Naive thymus-derived CD8-positive, alpha-beta T cell (primary cell): ENCODE measurements around the gene TMEM51. TPM values are rescaled to one million over a fixed set of nuclear protein-coding genes. Genes with fewer than 3 reads are reported as not detected.

Experiments used
- ATAC-seq, 2 donors: fragments of 150-1000 bp; cut with Tn5 transposase in 1 of 2; sonication (Bioruptor Pico), chemical (Tn5 transposase) in 1 of 2; 1 replicate in 1 of 2; 2 replicates in 1 of 2; pipeline ENCODE4 v1.10.0; 2021; ENCODE audit warnings: mild to moderate bottlenecking in 2 of 2, moderate library complexity in 2 of 2
- POLR2A ChIA-PET: fragments of 350-600 bp; sonication (Branson Sonifier 250); formaldehyde crosslinking; loops from one replicate; lab custom pipeline; 2021; ENCODE audit warnings: antibody characterized with exemption; lab: Charles Lee
- DNase-seq, 10 donors: peaks; one replicate each; pipeline versions ENCODE4 v3.0.0 to v3.0.0-alpha.2; 2020 to 2022
- H3K27ac Mint-ChIP-seq, 10 donors: one replicate each; pipeline ENCODE4 v1.8.0; 2020 to 2022; ENCODE audit warnings: mild to moderate bottlenecking in 10 of 10, mixed read lengths in 10 of 10, moderate library complexity in 4 of 10, inconsistent platforms in 1 of 10
- H3K27me3 Mint-ChIP-seq, 5 donors: one replicate each; pipeline ENCODE4 v1.8.0; 2021 to 2022; ENCODE audit warnings: mixed read lengths in 5 of 5
- H3K36me3 Mint-ChIP-seq, 3 donors: one replicate each; pipeline ENCODE4 v1.8.0; 2020 to 2022; ENCODE audit warnings: mixed read lengths in 3 of 3, mild to moderate bottlenecking in 2 of 3, inconsistent platforms in 1 of 3
- H3K4me1 Mint-ChIP-seq, 4 donors: one replicate each; pipeline ENCODE4 v1.8.0; 2021 to 2022; ENCODE audit warnings: mixed read lengths in 4 of 4
- H3K4me3 Mint-ChIP-seq, 10 donors: one replicate each; pipeline ENCODE4 v1.8.0; 2020 to 2022; ENCODE audit warnings: mild to moderate bottlenecking in 10 of 10, mixed read lengths in 10 of 10, moderate library complexity in 6 of 10, inconsistent platforms in 1 of 10
- H3K9me3 Mint-ChIP-seq, 9 donors: one replicate each; pipeline ENCODE4 v1.8.0; 2020 to 2022; ENCODE audit warnings: mixed read lengths in 9 of 9, mild to moderate bottlenecking in 3 of 9, inconsistent platforms in 1 of 9, moderate library complexity in 1 of 9
- polyA plus RNA-seq, 3 donors: library from polyadenylated mRNA; unstranded; fragments of 300-500 nt; fragmentation: Illumina TruSeq; gene quantifications; one replicate each; pipeline ENCODE4 v1.2.3, GENCODE V29; 2021
- total RNA-seq, 8 experiments: library from RNA in 2 of 8; stranded (reverse) in 2 of 8; gene quantifications; one replicate each; pipeline ENCODE4 v1.2.3 and lab custom pipeline; 2021 to 2026

TMEM51 gene
- total and polyA plus RNA-seq, 5 experiments from 2014 or later, result not detected

DNA sequence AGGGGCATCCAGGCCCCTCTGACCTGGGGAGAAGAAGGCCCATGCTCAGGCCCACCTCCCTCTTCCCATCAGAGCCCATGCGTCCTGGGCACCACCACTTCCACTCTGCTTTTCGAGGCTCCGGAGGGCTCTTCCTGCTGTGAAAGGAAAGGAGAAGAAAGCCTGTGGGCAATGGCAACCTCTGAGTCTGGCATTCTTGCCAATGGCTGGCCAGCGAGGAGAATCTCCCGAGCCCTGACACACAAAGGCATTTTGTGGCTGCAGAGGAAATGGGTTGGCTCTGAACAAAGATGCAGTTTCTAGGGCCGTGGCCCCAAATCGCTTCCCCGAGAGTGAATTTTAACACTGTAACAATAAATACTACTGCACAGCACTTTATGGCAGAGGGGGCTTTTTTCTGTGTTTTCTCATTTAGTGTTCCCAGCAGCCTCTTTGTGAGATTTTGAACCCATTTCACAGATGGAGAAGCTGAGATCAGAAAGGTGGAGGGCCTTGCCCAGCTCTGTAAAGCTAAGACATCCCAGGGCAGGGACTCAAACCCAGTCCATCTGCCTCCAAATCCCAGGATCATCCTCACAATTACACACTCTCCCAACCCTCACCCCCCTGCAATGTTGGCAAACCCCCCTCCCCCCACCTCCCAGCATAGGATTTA lies 35.7 kb upstream of the TMEM51 start:
- Mint-ChIP-seq H3K9me3 (no peaks in the 10 kb centered on the region), H3K27ac (no peak overlapping the region), H3K4me3 (no peak overlapping the region), H3K36me3 (no peaks in the 10 kb centered on the region), H3K27me3 (peaks cover 2 to 22% (median 9%) of the 10 kb centered on the region in 5 donors), H3K4me1 (no peaks in the 10 kb centered on the region)
- POLR2A ChIA-PET, result no interaction called here
- DNase-seq (no peak), ATAC-seq (no peak)

DNA sequence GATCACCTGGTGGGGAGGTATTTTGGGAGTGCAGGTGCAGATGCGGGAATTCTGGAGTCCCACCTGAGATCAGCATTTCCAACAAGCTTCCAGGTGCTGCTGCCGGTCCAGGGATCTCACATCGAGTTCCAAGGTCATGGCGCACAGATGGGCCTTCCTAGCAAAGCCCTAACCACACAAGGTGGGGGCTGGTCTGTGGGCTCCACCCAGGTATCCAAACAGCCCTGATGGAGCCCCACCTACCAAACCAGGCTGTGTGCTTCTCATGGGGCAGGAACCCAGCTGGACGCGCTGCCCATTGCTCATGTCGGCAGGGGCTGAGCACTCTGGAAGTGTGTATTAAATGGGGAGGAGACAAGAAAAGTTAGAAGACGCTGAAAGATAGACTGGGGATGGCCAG lies 35.0 kb upstream of the TMEM51 start:
- Mint-ChIP-seq H3K36me3 (no peaks in the 10 kb centered on the region), H3K27ac (peak overlapping the region in 1 of 10 donors; percentile 44), H3K4me1 (no peaks in the 10 kb centered on the region), H3K27me3 (peaks cover 2 to 22% (median 9%) of the 10 kb centered on the region in 5 donors), H3K4me3 (no peak overlapping the region), H3K9me3 (no peaks in the 10 kb centered on the region)
- POLR2A ChIA-PET, result no interaction called here
- DNase-seq, result no peak
- ATAC-seq, result no peak

DNA sequence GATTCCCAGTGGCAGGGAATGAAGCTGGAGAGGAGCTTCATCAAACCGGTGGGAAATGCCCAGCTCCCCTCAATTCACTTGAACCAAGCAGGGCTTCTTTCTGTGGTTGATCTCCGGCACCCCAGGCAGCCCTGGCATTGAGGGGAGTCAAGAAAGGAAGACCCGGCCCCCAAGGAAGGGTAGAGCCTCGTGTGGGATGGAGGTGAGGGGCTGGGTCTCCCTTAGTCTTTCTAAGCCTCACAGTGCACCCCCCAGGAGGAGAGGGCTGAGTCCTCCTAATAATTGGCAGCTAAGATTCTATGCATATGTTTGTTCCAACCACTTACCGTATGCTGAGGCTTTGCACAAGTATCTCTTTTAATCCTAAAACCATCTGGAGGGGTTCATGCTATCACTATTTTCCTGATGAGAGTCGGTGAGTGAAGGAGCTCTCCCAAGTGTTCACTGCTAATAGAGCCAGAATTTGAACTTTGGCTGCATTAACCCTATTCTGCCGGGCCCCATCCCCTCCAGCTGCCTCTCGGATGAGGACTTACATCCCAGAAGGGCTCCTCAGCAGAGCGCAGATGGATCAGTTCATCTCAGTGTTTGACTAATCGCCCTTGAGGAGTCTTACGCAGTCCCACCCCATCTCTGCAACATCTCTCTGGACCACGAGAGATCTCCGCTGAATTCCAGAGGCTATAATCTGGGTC lies 33.1 kb upstream of the TMEM51 start:
- no peak for ATAC-seq
- Mint-ChIP-seq H3K36me3 (no peaks in the 10 kb centered on the region), H3K4me3 (no peak overlapping the region), H3K27ac (no peak overlapping the region), H3K9me3 (no peaks in the 10 kb centered on the region), H3K4me1 (no peaks in the 10 kb centered on the region), H3K27me3 (peaks cover 0 to 16% (median 5%) of the 10 kb centered on the region in 5 donors)
- POLR2A ChIA-PET, result no interaction called here
- no peak for DNase-seq

DNA sequence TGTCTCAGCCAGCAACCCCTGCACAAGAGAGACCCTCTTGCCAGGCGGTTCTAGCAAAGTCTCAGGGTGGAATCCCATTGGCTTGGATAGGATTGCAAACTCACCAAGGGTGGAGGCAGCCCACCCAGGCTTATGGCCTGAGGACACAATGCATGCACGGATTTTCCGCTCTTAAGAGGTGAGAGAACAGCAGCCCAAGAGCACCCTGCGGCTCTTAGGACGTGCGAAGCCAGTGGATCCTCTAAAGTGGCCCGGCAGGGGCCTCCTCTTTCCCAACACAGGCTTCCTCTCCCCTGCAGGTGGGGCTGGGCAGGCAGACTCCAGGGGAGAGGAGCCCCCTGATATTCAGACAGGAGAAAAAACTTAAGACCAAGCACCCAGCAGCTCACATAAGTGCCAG lies 31.2 kb upstream of the TMEM51 start:
- H3K27ac Mint-ChIP-seq, result no peak overlapping the region
- no peak overlapping the region for H3K4me3 Mint-ChIP-seq
- no peak for ATAC-seq
- H3K4me1 Mint-ChIP-seq, result no peaks in the 10 kb centered on the region
- H3K9me3 Mint-ChIP-seq, result no peaks in the 10 kb centered on the region
- H3K27me3 Mint-ChIP-seq, result peaks cover 0 to 13% (median 5%) of the 10 kb centered on the region in 5 donors
- H3K36me3 Mint-ChIP-seq, result no peaks in the 10 kb centered on the region
- DNase-seq, result no peak
- POLR2A ChIA-PET, result no interaction called here

DNA sequence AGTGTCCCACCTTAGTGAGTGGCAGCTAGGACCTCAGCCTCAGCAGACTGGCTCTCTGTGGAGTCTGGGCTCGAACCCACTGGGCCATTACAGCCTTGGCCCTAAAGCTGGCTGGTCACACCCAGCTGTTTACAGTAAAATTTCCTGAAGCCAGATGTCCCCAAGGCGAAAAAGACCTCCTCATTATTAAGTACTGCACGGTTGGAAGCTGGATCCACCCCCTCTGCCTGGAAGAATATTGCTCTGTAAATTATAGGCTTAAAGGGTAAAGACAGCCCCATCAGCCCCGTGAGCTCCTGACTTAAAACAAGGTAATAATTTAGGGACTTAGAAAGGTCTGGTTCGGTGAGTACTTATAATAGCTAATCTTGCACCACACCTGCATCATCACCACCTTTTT lies 30.3 kb upstream of the TMEM51 start:
- H3K4me3 Mint-ChIP-seq, result no peak overlapping the region
- no peaks in the 10 kb centered on the region for H3K4me1 Mint-ChIP-seq
- H3K27ac Mint-ChIP-seq, result no peak overlapping the region
- DNase-seq (no peak), ATAC-seq (no peak)
- no peaks in the 10 kb centered on the region for H3K9me3 Mint-ChIP-seq
- H3K36me3 Mint-ChIP-seq, result no peaks in the 10 kb centered on the region
- peaks cover 0 to 13% (median 5%) of the 10 kb centered on the region in 5 donors for H3K27me3 Mint-ChIP-seq
- POLR2A ChIA-PET, result no interaction called here

DNA sequence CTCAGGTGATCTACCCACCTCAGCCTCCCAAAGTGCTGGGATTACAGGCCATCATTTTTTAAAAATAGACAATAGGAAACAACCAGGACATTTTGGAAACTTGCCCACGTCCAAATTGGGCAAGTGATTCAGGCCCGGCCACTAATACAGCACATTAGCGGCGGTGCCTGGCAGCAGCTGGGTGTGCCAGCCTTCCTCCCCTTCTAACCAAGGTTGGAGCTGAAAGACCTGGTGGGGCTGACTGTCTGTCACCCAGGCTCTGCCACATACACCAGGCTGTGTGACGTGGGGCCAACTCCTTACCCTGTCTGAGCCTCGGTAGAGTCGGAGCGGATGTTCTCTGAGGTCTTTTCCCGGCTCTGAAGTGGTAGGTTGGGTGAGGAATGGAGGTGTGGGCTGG lies 29.6 kb upstream of the TMEM51 start:
- H3K36me3 Mint-ChIP-seq, result no peaks in the 10 kb centered on the region
- H3K4me3 Mint-ChIP-seq, result no peak overlapping the region
- H3K4me1 Mint-ChIP-seq, result no peaks in the 10 kb centered on the region
- POLR2A ChIA-PET, result no interaction called here
- ATAC-seq (no peak), DNase-seq (no peak)
- no peaks in the 10 kb centered on the region for H3K9me3 Mint-ChIP-seq
- no peak overlapping the region for H3K27ac Mint-ChIP-seq
- peaks cover 0 to 8% (median 5%) of the 10 kb centered on the region in 5 donors for H3K27me3 Mint-ChIP-seq

DNA sequence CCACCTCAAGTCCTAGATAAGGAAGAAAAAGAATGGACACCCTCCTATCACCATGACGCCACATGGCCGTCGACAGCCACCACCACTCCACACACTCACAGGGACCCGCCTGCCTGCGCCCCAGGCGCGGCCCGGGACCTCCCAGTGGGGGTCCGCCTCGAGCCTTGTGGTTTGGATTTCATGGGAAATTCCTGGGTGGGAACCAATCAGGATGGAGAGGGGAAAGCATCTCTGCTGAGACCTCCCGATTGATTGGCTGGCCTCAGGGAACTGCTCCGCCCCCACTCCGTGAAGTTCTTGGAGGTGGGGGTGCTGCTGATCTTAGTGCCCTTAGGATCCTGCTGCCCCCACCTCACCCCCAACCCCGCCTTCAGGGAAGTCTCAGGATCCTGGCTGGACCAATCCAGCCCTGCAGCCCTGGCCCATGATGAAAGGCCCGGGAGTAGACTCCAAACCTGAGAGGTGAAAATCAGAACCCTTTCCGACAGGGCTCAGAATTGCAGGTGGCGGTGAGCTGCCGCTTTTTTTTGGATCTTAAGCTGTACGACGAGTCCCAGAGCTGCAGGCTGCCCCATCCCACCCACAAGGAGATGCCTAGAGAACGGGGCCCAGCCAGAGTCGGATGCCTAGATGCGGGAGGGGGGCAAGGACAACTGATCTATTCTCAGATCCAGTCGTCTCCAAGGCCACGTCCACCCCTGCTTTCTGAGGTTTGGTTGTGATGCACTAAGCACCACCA lies 29.0 kb upstream of the TMEM51 start:
- H3K27ac Mint-ChIP-seq, result no peak overlapping the region
- ATAC-seq (no peak), DNase-seq (no peak)
- POLR2A ChIA-PET, result no interaction called here
- no peaks in the 10 kb centered on the region for H3K9me3 Mint-ChIP-seq
- H3K27me3 Mint-ChIP-seq, result peaks cover 0 to 6% (median 2%) of the 10 kb centered on the region in 5 donors
- H3K4me1 Mint-ChIP-seq, result no peaks in the 10 kb centered on the region
- H3K4me3 Mint-ChIP-seq, result no peak overlapping the region
- no peaks in the 10 kb centered on the region for H3K36me3 Mint-ChIP-seq

DNA sequence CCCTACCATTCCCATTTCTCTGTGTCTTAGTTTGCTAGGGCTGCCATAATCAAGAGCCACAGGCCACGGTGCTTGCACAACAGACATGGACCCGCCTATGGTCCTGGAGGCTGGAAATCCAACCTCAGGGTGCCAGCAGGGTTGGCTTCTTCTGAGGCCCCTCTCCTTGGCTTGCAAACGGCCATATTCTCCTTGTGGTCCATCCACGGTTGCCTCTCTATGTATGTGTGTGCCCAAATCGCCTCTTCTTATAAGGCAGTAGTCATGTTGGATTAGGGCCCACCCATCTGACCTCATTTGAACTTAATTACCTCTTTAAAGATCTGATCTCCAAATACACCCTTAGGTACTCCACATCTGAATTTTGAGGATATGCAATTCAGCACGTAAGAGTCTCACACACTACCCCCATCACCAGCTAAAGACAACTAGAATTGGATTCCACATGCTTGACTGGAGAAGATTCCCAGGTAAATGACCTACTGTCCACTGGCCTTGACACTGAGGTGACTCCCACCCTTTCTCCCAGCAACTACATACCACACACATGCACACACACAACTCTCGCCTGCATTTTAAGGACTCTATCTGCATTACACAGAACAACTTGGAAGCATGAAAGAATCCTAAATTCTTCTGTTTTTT lies 28.3 kb upstream of the TMEM51 start:
- H3K27ac Mint-ChIP-seq, result no peak overlapping the region
- ATAC-seq (no peak), DNase-seq (no peak)
- no peaks in the 10 kb centered on the region for H3K36me3 Mint-ChIP-seq
- peaks cover 0 to 6% (median 2%) of the 10 kb centered on the region in 5 donors for H3K27me3 Mint-ChIP-seq
- H3K4me1 Mint-ChIP-seq, result no peaks in the 10 kb centered on the region
- H3K9me3 Mint-ChIP-seq, result peaks cover 0 to 2% (median 0%) of the 10 kb centered on the region in 9 donors
- POLR2A ChIA-PET, result no interaction called here
- H3K4me3 Mint-ChIP-seq, result no peak overlapping the region

DNA sequence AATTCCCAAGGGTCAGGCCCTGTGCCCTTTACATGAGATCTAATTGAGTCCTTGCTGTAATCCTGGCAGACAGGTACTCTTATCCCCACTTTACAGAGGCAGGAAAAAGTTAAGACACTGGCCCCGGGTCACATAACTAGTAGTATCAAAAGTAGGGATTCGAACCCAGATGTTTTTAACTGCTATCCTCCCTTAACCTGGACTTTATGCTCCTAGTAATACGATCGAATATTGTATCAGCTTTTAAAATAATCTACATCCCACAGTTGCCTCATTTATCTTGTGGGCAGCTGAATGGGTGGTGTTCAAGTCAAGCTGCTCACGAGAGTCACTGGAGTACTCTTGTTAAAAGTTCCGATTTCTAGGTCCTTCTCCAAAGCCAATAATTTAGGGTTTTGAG lies 25.5 kb upstream of the TMEM51 start:
- H3K36me3 Mint-ChIP-seq, result no peaks in the 10 kb centered on the region

DNA sequence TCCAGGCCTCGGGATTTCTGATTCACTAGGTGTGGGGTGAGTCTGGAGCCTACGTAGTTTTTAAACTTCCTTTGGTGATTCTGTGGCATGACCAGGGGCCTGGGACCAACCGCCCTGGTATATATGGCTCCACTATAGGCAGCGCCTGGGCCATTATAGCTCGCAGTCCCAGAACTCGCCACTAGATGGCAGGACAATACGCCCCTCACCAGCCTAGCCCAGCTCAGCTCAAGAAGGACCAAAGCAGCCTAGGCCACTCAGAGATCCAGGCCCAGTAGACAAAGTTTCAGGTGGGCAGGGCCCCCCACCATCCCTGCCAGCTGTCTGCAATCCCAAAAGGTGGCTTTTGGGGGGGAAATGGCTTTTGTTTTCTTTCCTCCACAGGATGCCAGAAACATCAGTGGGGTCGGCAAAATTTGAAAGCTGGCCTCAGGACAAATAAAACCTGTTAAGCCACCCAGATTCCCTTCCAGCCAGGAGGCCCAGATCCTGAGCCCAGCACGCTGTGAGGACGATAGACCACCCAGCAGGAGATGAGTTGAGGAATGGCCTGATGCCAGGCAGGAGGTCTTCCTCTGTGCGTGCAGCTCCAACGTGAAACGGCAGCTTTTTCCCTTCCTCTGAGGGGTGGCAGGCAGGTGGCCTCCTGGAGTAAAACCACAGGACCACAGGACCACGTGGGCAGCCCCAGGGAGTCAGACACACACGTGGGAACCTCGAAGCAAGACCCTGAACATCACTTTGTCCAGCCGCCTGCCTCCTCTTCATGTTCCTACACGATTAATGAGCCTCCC lies 24.8 kb upstream of the TMEM51 start:
- ATAC-seq, result peak; percentile 71 to 73
- DNase-seq, result peak; percentile 22 to 70 (median 53)
- Mint-ChIP-seq H3K9me3 (peaks cover 0 to 2% (median 0%) of the 10 kb centered on the region in 9 donors), H3K27ac (no peak overlapping the region), H3K36me3 (no peaks in the 10 kb centered on the region), H3K4me3 (no peak overlapping the region), H3K4me1 (no peaks in the 10 kb centered on the region), H3K27me3 (peaks cover 5 to 16% (median 12%) of the 10 kb centered on the region in 5 donors)
- POLR2A ChIA-PET, result interaction anchor here (0.5 kb wide), 1 partner anchor 1273 kb away, joined by 3 read pairs; no protein-coding TSS in a partner anchor

More for the DNA sequence above, 25.5 kb upstream of the TMEM51 start:
- peaks cover 0 to 2% (median 0%) of the 10 kb centered on the region in 9 donors for H3K9me3 Mint-ChIP-seq
- DNase-seq, result no peak
- POLR2A ChIA-PET, result no interaction called here
- ATAC-seq, result no peak
- no peak overlapping the region for H3K4me3 Mint-ChIP-seq
- H3K4me1 Mint-ChIP-seq, result no peaks in the 10 kb centered on the region
- H3K27ac Mint-ChIP-seq, result no peak overlapping the region
- peaks cover 2 to 13% (median 8%) of the 10 kb centered on the region in 5 donors for H3K27me3 Mint-ChIP-seq

DNA sequence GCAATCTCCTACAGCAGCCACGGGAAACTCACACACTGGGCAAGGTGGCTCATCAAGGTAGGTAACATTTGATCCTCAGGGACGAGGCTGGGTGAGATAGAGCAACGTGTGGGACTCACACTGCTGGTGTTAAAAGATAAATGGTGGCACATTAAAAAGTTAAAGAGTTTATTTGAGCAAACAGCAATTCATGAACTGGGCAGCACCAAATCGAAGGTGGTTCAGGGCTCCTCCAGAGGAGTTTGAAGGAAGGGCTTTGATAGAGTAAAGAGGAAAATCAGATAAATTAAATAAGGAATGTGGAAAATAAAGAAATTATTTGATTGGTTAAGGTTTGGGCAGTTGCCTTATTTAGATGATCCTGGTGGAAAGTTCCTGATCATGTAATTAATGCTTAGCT lies 23.6 kb upstream of the TMEM51 start:
- no peaks in the 10 kb centered on the region for H3K36me3 Mint-ChIP-seq

DNA sequence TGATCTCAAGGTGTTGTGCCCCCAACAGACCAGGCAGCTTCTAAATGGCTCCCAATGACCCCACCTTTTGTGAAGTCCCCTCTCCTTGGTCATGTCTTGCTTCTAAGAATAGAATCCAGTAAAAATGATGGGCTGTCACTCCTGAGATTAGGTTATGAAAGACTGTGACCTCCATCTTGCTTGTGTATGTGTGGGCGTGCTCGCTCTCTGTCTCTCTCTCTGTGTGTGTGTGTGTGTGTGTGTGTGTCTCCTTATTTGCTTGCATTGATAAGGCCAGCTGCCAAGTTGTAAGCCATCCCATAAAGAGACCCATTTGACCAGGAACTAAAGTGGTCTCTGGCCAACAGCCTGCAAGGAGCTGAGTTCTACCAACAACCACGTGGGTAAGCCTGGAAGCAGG lies 22.9 kb upstream of the TMEM51 start:
- peaks cover 0 to 2% (median 0%) of the 10 kb centered on the region in 9 donors for H3K9me3 Mint-ChIP-seq
- no peak overlapping the region for H3K4me3 Mint-ChIP-seq
- peaks cover 14 to 33% (median 27%) of the 10 kb centered on the region in 5 donors for H3K27me3 Mint-ChIP-seq
- DNase-seq (no peak), ATAC-seq (no peak)
- POLR2A ChIA-PET, result no interaction called here
- no peak overlapping the region for H3K27ac Mint-ChIP-seq
- H3K36me3 Mint-ChIP-seq, result no peaks in the 10 kb centered on the region
- no peaks in the 10 kb centered on the region for H3K4me1 Mint-ChIP-seq

More for the DNA sequence above, 23.6 kb upstream of the TMEM51 start:
- ATAC-seq (no peak), DNase-seq (no peak)
- Mint-ChIP-seq H3K27ac (no peak overlapping the region), H3K4me1 (no peaks in the 10 kb centered on the region), H3K9me3 (peaks cover 0 to 2% (median 0%) of the 10 kb centered on the region in 9 donors), H3K4me3 (no peak overlapping the region), H3K27me3 (peaks cover 11 to 27% (median 24%) of the 10 kb centered on the region in 5 donors)
- POLR2A ChIA-PET, result no interaction called here
